ENCODE measurements around the gene ABCA7. TPM values are rescaled to one million over a fixed set of nuclear protein-coding genes. Genes with fewer than 3 reads are reported as not detected.
A peak's percentile ranks its signal among the peaks of the same experiment; 100 is the strongest.

The ABCA7 gene
- total RNA-seq, 2 experiments from 2014 or later, result 114 to 118 TPM

- H3K4me3 Mint-ChIP-seq, result no peak overlapping the region
- DNase-seq, result no peak
- H3K4me1 ChIP-seq (ENCODE audit: insufficient read depth, low read length), result peaks cover 23% of the 10 kb centered on the region
- TF ChIP-seq CTCF (IDR thresholded peaks at IDR 0.05), result no peak
- H3K4me3 ChIP-seq (ENCODE audit: low read length), result no peak overlapping the region
- no peak overlapping the region for H3K27ac Mint-ChIP-seq
- peaks cover 8% of the 10 kb centered on the region for H3K4me1 Mint-ChIP-seq (ENCODE audit: low read depth)
- CTCF ChIA-PET, result no interaction called here
- H3K27ac ChIP-seq (ENCODE audit: low read depth in 1 of 2, low read length in 2 of 2), result no peak overlapping the region
- no peak for ATAC-seq (ENCODE audit: poor library complexity)
- POLR2A ChIA-PET, result no interaction called here
- intact Hi-C loops (cut with DNase I, micrococcal nuclease), result no loop called here
- peaks cover 23% of the 10 kb centered on the region for H3K36me3 Mint-ChIP-seq (ENCODE audit: low read depth)
- no peaks in the 10 kb centered on the region for H3K9me3 ChIP-seq (ENCODE audit: control insufficient read depth in 1 of 2, insufficient read depth in 1 of 2, low read length in 2 of 2)
- H3K27me3 ChIP-seq (ENCODE audit: control insufficient read depth in 1 of 2, insufficient read depth in 2 of 2, low read length in 2 of 2), result peaks cover 7 to 23% of the 10 kb centered on the region in 2 experiments
- H3K9me3 Mint-ChIP-seq, result no peaks in the 10 kb centered on the region
- peaks cover 15% of the 10 kb centered on the region for H3K27me3 Mint-ChIP-seq
- H3K36me3 ChIP-seq (ENCODE audit: insufficient read depth, low read length), result peaks cover 32% of the 10 kb centered on the region
Observed at GRCh38 chr19:993361-993830, 46.5 kb upstream of the ABCA7 start.

- peaks cover 12 to 26% of the 10 kb centered on the region in 2 experiments for H3K27me3 ChIP-seq (ENCODE audit: control insufficient read depth in 1 of 2, insufficient read depth in 2 of 2, low read length in 2 of 2)
- peaks cover 23% of the 10 kb centered on the region for H3K36me3 Mint-ChIP-seq (ENCODE audit: low read depth)
- H3K27me3 Mint-ChIP-seq, result peaks cover 18% of the 10 kb centered on the region
- H3K4me1 ChIP-seq (ENCODE audit: insufficient read depth, low read length), result peaks cover 23% of the 10 kb centered on the region
- no peak overlapping the region for H3K4me3 Mint-ChIP-seq
- H3K36me3 ChIP-seq (ENCODE audit: insufficient read depth, low read length), result peaks cover 29% of the 10 kb centered on the region
- ChIA-PET POLR2A (no interaction called here), CTCF (no interaction called here)
- intact Hi-C loops (cut with DNase I, micrococcal nuclease), result no loop called here
- no peaks in the 10 kb centered on the region for H3K9me3 Mint-ChIP-seq
- H3K27ac Mint-ChIP-seq, result no peak overlapping the region
- H3K4me1 Mint-ChIP-seq (ENCODE audit: low read depth), result peaks cover 9% of the 10 kb centered on the region
- no peak for ATAC-seq (ENCODE audit: poor library complexity)
- peak in 1 of 14 experiments; percentile 52 for DNase-seq
- H3K27ac ChIP-seq (ENCODE audit: low read depth in 1 of 2, low read length in 2 of 2), result no peak overlapping the region
- TF ChIP-seq CTCF (IDR thresholded peaks at IDR 0.05), result no peak
- no peak overlapping the region for H3K4me3 ChIP-seq (ENCODE audit: low read length)
- H3K9me3 ChIP-seq (ENCODE audit: control insufficient read depth in 1 of 2, insufficient read depth in 1 of 2, low read length in 2 of 2), result no peaks in the 10 kb centered on the region
Observed at GRCh38 chr19:993831-994393, 46.0 kb upstream of the ABCA7 start.

DNA sequence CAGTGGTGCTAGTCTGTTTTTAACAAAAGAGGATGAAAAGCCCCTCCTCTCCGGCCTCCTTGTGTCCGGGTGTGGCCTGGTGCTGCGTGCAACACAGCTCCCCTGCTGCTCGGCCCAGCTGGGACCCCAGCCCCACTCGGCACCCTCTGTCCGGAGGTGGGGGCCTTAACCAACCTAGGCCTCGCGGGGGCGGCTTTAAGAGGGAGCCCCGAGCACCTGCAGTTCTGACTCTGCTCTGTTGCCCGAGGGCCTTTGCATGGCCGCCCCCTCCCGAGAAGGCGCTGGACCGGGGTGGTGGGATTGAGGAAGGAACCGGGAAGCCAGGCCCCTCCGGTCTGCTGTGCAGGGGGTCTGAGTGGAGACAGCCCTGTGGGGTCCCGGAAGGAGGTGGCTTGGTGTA lies 45.4 kb upstream of the ABCA7 start:
- no peak for DNase-seq
- ChIA-PET CTCF (no interaction called here), POLR2A (no interaction called here)
- no peak for ATAC-seq (ENCODE audit: poor library complexity)
- peaks cover 29% of the 10 kb centered on the region for H3K36me3 ChIP-seq (ENCODE audit: insufficient read depth, low read length)
- intact Hi-C loops (cut with DNase I, micrococcal nuclease), result no loop called here
- H3K4me1 ChIP-seq (ENCODE audit: insufficient read depth, low read length), result peaks cover 19% of the 10 kb centered on the region
- no peaks in the 10 kb centered on the region for H3K9me3 ChIP-seq (ENCODE audit: control insufficient read depth in 1 of 2, insufficient read depth in 1 of 2, low read length in 2 of 2)
- no peak for TF ChIP-seq CTCF (IDR thresholded peaks at IDR 0.05)
- no peak overlapping the region for H3K27ac ChIP-seq (ENCODE audit: low read depth in 1 of 2, low read length in 2 of 2)
- H3K4me3 ChIP-seq (ENCODE audit: low read length), result no peak overlapping the region
- Mint-ChIP-seq H3K4me3 (no peak overlapping the region), H3K27ac (no peak overlapping the region), H3K27me3 (peaks cover 24% of the 10 kb centered on the region), H3K9me3 (no peaks in the 10 kb centered on the region), H3K36me3 (ENCODE audit: low read depth) (peaks cover 23% of the 10 kb centered on the region), H3K4me1 (ENCODE audit: low read depth) (peaks cover 13% of the 10 kb centered on the region)
- H3K27me3 ChIP-seq (ENCODE audit: control insufficient read depth in 1 of 2, insufficient read depth in 2 of 2, low read length in 2 of 2), result peaks cover 18 to 33% of the 10 kb centered on the region in 2 experiments

Measured in CD4-positive, alpha-beta T cell (primary cell).